CD14-positive monocyte (primary cell): Measurements from ENCODE around the gene ATXN1. TPM values are rescaled to one million over a fixed set of nuclear protein-coding genes. Genes with fewer than 3 reads are reported as not detected.

Source experiments
- DNase-seq, 3 donors: peaks; one replicate each; pipeline ENCODE4 v3.0.0-alpha.2; 2011 to 2022
- H2AFZ ChIP-seq: 2 replicates; pipeline ENCODE4 v1.6.0; 2012; ENCODE audit warnings: mild to moderate bottlenecking, low read depth, low read length, inconsistent platforms; ENCODE audit not compliant: insufficient read depth, poor library complexity, severe bottlenecking
- H3K27ac ChIP-seq, 2 donors: 1 replicate in 1 of 2; 2 replicates in 1 of 2; pipeline ENCODE4 v1.5.1; 2012 to 2013; ENCODE audit warnings: low read length in 2 of 2, control low read depth in 1 of 2, inconsistent platforms in 1 of 2, low read depth in 1 of 2, mild to moderate bottlenecking in 1 of 2
- H3K27me3 ChIP-seq, 2 donors: one replicate each; pipeline versions ENCODE4 v1.6.0 to v1.6.1; 2011 to 2013; ENCODE audit warnings: low read length in 2 of 2; ENCODE audit not compliant: control insufficient read depth in 2 of 2, insufficient read depth in 2 of 2
- H3K36me3 ChIP-seq, 2 donors: replicated peaks in 1 of 2; 1 replicate in 1 of 2; 2 replicates in 1 of 2; pipeline versions ENCODE4 v1.5.1 to v1.6.1; 2012 to 2013; ENCODE audit warnings: low read length in 2 of 2, control low read depth in 1 of 2, inconsistent platforms in 1 of 2, mild to moderate bottlenecking in 1 of 2; ENCODE audit not compliant: insufficient read depth in 2 of 2, control insufficient read depth in 1 of 2
- H3K4me1 ChIP-seq, 2 donors: 1 replicate in 1 of 2; 2 replicates in 1 of 2; pipeline versions ENCODE4 v1.5.1 to v1.6.1; 2012 to 2013; ENCODE audit warnings: low read length in 2 of 2, control low read depth in 1 of 2, inconsistent platforms in 1 of 2, mild to moderate bottlenecking in 1 of 2, moderate library complexity in 1 of 2; ENCODE audit not compliant: insufficient read depth in 2 of 2, control insufficient read depth in 1 of 2
- H3K4me2 ChIP-seq: replicated peaks from 2 replicates; pipeline ENCODE3; 2012; ENCODE audit warnings: low read length, moderate library complexity, mild to moderate bottlenecking; ENCODE audit not compliant: poor library complexity, severe bottlenecking; ENCODE audit errors: extremely low read depth
- H3K4me3 ChIP-seq, 3 experiments: fragments of 200-600 bp in 1 of 3; sonication (generic) in 1 of 3; replicated peaks in 1 of 3; 1 replicate in 2 of 3; 2 replicates in 1 of 3; pipeline ENCODE4 v1.5.1; 2011 to 2013; ENCODE audit warnings: low read length in 3 of 3, mild to moderate bottlenecking in 3 of 3, control low read depth in 2 of 3, low read depth in 2 of 3, inconsistent platforms in 1 of 3, moderate library complexity in 1 of 3
- H3K79me2 ChIP-seq: 2 replicates; pipeline ENCODE4 v1.6.0; 2012; ENCODE audit warnings: mild to moderate bottlenecking, control low read depth, inconsistent platforms, low read length, moderate library complexity; ENCODE audit not compliant: insufficient read depth
- H3K9ac ChIP-seq: 2 replicates; pipeline ENCODE4 v1.6.0; 2017; ENCODE audit warnings: low read length, mild to moderate bottlenecking; ENCODE audit not compliant: insufficient read depth, poor library complexity, severe bottlenecking
- H3K9me3 ChIP-seq, 2 donors: replicated peaks in 1 of 2; 1 replicate in 1 of 2; 2 replicates in 1 of 2; pipeline versions ENCODE4 v1.5.1 to v1.6.1; 2012 to 2013; ENCODE audit warnings: low read length in 2 of 2, control low read depth in 1 of 2; ENCODE audit not compliant: control insufficient read depth in 1 of 2, insufficient read depth in 1 of 2
- H4K20me1 ChIP-seq: 2 replicates; pipeline ENCODE4 v1.6.0; 2012; ENCODE audit warnings: mild to moderate bottlenecking, low read length, control low read depth, moderate library complexity; ENCODE audit not compliant: insufficient read depth
- H3K27ac Mint-ChIP-seq, 7 donors: one replicate each; pipeline ENCODE4 v1.8.0; 2020; ENCODE audit warnings: mild to moderate bottlenecking in 7 of 7, mixed read lengths in 7 of 7, moderate library complexity in 6 of 7, inconsistent platforms in 2 of 7
- H3K27me3 Mint-ChIP-seq, 3 donors: one replicate each; pipeline ENCODE4 v1.8.0; 2021 to 2022; ENCODE audit warnings: low read depth in 3 of 3, mild to moderate bottlenecking in 3 of 3, mixed read lengths in 3 of 3, moderate library complexity in 3 of 3, inconsistent platforms in 1 of 3
- H3K36me3 Mint-ChIP-seq, 2 donors: one replicate each; pipeline ENCODE4 v1.8.0; 2020; ENCODE audit warnings: mixed read lengths in 2 of 2, inconsistent platforms in 1 of 2, mild to moderate bottlenecking in 1 of 2
- H3K4me1 Mint-ChIP-seq: one replicate; pipeline ENCODE4 v1.8.0; 2020; ENCODE audit warnings: mild to moderate bottlenecking, mixed read lengths
- H3K4me3 Mint-ChIP-seq, 2 donors: one replicate each; pipeline ENCODE4 v1.8.0; 2020; ENCODE audit warnings: mild to moderate bottlenecking in 2 of 2, mixed read lengths in 2 of 2, moderate library complexity in 1 of 2
- H3K9me3 Mint-ChIP-seq, 7 donors: one replicate each; pipeline ENCODE4 v1.8.0; 2020 to 2022; ENCODE audit warnings: mixed read lengths in 7 of 7, mild to moderate bottlenecking in 6 of 7, moderate library complexity in 6 of 7, inconsistent platforms in 2 of 7
- WGBS: methylation state at CpG from one replicate; pipeline ENCODE4 v1.1.5; 2013; ENCODE audit warnings: missing lambda C conversion rate; ENCODE audit not compliant: insufficient coverage; 5-methylcytosine and 5-hydroxymethylcytosine counted together
- intact Hi-C, 2 donors: fragments of 100-400 bp; cut with micrococcal nuclease; formaldehyde crosslinking; loops; one replicate each; pipeline versions ENCODE4 v1.15.0 to v1.15.1; 2023
- polyA plus RNA-seq, 3 donors: library from polyadenylated mRNA; depleted of rRNA in 1 of 3; unstranded in 2 of 3; stranded (reverse) in 1 of 3; fragments of 300-500 nt in 2 of 3; fragments of >200 nt in 1 of 3; fragmentation: Illumina TruSeq in 2 of 3; gene quantifications; 1 replicate in 2 of 3; 2 replicates in 1 of 3; pipeline ENCODE4 v1.2.3, GENCODE V29; 2012 to 2021
- TF ChIP-seq, protein P1 (sequence below): fragments of 200-600 bp; IDR thresholded peaks from one replicate; pipeline ENCODE4 v1.8.0; 2022; ENCODE audit warnings: antibody characterized with exemption, mild to moderate bottlenecking

ATXN1 gene
- polyA plus RNA-seq, 3 donors: 8.8 to 19.1 (median 10.9) TPM

DNA sequence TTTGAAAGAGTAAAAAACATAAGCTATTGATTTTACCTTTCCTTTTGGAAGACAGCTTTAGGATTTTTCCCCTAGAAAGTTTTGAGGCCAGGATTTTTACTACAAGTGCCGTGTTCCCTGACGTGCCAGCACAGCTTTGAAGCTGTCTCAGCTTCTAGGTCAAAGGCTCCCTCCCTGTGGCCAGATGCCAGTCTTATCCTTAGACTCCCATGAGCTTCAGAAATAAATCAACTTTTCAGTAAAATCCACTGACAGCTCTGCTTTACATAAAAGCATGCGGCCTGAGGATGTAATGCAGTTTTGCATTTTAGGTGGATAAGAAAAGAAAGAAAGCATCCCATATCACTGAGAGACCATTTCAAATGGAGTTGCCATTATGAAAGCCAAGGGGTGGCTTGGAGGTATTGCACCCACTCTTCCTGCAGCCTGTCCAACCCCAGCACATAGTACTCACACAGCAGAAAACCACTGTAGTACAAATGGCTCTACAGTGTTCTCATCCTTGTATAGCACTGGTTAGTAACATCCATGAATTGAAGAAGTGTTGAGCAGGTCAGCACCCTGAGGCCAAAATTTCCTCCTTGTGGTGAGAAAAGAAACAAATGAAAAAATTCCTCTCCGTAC lies 15.2 kb upstream of the ATXN1 start:
- H3K4me1 ChIP-seq: peaks cover 1 to 3% of the 10 kb centered on the region in 2 donors
- Mint-ChIP-seq H3K27me3 (peaks cover 2% of the 10 kb centered on the region in 3 donors), H3K27ac (no peak overlapping the region), H3K4me3 (no peak overlapping the region), H3K36me3 (peaks cover 0 to 2% of the 10 kb centered on the region in 2 donors), H3K4me1 (peaks cover 10% of the 10 kb centered on the region), H3K9me3 (no peaks in the 10 kb centered on the region)
- H3K27me3 ChIP-seq: no peaks in the 10 kb centered on the region
- no peaks in the 10 kb centered on the region for H3K79me2 ChIP-seq
- no peak overlapping the region for H3K4me3 ChIP-seq
- H3K9ac ChIP-seq: no peak overlapping the region
- TF ChIP-seq, protein P1, sequence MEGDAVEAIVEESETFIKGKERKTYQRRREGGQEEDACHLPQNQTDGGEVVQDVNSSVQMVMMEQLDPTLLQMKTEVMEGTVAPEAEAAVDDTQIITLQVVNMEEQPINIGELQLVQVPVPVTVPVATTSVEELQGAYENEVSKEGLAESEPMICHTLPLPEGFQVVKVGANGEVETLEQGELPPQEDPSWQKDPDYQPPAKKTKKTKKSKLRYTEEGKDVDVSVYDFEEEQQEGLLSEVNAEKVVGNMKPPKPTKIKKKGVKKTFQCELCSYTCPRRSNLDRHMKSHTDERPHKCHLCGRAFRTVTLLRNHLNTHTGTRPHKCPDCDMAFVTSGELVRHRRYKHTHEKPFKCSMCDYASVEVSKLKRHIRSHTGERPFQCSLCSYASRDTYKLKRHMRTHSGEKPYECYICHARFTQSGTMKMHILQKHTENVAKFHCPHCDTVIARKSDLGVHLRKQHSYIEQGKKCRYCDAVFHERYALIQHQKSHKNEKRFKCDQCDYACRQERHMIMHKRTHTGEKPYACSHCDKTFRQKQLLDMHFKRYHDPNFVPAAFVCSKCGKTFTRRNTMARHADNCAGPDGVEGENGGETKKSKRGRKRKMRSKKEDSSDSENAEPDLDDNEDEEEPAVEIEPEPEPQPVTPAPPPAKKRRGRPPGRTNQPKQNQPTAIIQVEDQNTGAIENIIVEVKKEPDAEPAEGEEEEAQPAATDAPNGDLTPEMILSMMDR: peak; percentile 19
- H3K36me3 ChIP-seq: no peaks in the 10 kb centered on the region
- no peak overlapping the region for H3K27ac ChIP-seq
- 80% methylated on average over 1 of the region's 4 CpGs for WGBS
- H4K20me1 ChIP-seq: no peaks in the 10 kb centered on the region
- no peaks in the 10 kb centered on the region for H3K9me3 ChIP-seq
- intact Hi-C loops: loop anchor here (10.0 kb wide), 3 partner anchors 128 to 442 kb away; no protein-coding TSS in a partner anchor
- DNase-seq: no peak
- H2AFZ ChIP-seq: no peak overlapping the region
- H3K4me2 ChIP-seq: no peak overlapping the region

DNA sequence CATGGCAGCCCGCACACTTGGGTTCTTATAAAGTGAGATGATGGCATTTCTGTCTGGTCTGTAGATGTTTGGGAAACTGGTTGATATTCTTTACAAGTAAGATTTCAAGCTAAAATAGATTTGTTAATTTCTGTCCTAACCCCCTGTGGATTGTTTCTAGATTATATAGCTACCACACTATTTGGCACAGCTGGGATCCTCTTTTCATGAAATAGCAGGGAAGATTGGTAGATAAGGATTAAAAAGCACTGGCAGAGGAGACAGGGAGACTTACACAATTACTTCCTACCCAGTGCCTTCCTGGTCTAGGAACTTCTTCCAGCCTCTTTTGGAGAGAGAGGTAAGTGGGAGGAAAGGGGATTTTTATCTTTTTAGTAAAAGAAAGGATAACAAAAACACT lies 13.2 kb upstream of the ATXN1 start:
- DNase-seq: no peak
- WGBS: no CpG with 5 or more reads among the region's 1 CpG
- no peak overlapping the region for H3K27ac Mint-ChIP-seq
- H3K4me1 ChIP-seq: peaks cover 18 to 20% of the 10 kb centered on the region in 2 donors
- H4K20me1 ChIP-seq: no peaks in the 10 kb centered on the region
- no peak overlapping the region for H3K27ac ChIP-seq
- H3K36me3 ChIP-seq: no peaks in the 10 kb centered on the region
- intact Hi-C loops: loop anchor here (5.0 to 10.0 kb wide), 4 partner anchors 130 to 442 kb away; no protein-coding TSS in a partner anchor
- no peaks in the 10 kb centered on the region for H3K9me3 ChIP-seq
- H3K27me3 ChIP-seq: no peaks in the 10 kb centered on the region
- no peak overlapping the region for H3K4me3 ChIP-seq
- H3K9me3 Mint-ChIP-seq: no peaks in the 10 kb centered on the region
- H3K36me3 Mint-ChIP-seq: peaks cover 0 to 4% of the 10 kb centered on the region in 2 donors
- no peaks in the 10 kb centered on the region for H3K79me2 ChIP-seq
- H3K4me2 ChIP-seq: no peak overlapping the region
- peaks cover 29% of the 10 kb centered on the region for H3K4me1 Mint-ChIP-seq
- no peak overlapping the region for H2AFZ ChIP-seq
- H3K4me3 Mint-ChIP-seq: no peak overlapping the region
- peaks cover 0 to 2% (median 2%) of the 10 kb centered on the region in 3 donors for H3K27me3 Mint-ChIP-seq
- TF ChIP-seq, protein P1: no peak
- no peak overlapping the region for H3K9ac ChIP-seq
